ENCODE measurements around the gene TMEM187. TPM values are rescaled to one million over a fixed set of nuclear protein-coding genes. Genes with fewer than 3 reads are reported as not detected.

Gene TMEM187
- total RNA-seq, 1 donor from 2014 or later: 8.6 TPM

GRCh38 chrX:153925739-153926551 is 46.6 kb upstream of the TMEM187 start, which contains the start of gene ARHGAP4:
ARHGAP4 (minus strand) TSS chrX:153926264; CDS start chrX:153926202, 62 bp downstream.
- no peaks in the 10 kb centered on the region for H3K36me3 Mint-ChIP-seq (ENCODE audit: low read depth, unreplicated experiment)
- Histone ChIP-seq H3K27ac (ENCODE audit: low read depth, low read length) (no peak within 1 kb of the TSS), H3K9me3 (ENCODE audit: insufficient read depth, low read depth, low read length) (no peaks in the 10 kb centered on the region), H3K4me2 (ENCODE audit: low read length) (peak within 1 kb of the TSS; percentile 89), H3K79me2 (ENCODE audit: insufficient read depth, low read length) (no peaks in the 10 kb centered on the region), H2AFZ (ENCODE audit: low read depth, low read length) (no peak within 1 kb of the TSS), H3K4me1 (ENCODE audit: insufficient read depth, low read length) (peaks cover 8% of the 10 kb centered on the region), H3K9ac (ENCODE audit: low read length) (peak within 1 kb of the TSS; percentile 89), H3K36me3 (ENCODE audit: insufficient read depth, low read length) (no peaks in the 10 kb centered on the region), H3K4me3 (ENCODE audit: insufficient read depth, low read depth, low read length) (no peak within 1 kb of the TSS), H3K27me3 (ENCODE audit: insufficient read depth, low read length) (no peaks in the 10 kb centered on the region), H4K20me1 (ENCODE audit: insufficient read depth, low read length) (no peaks in the 10 kb centered on the region)
- no peaks in the 10 kb centered on the region for H3K9me3 Mint-ChIP-seq (ENCODE audit: unreplicated experiment)
- FAIRE-seq (no peak), DNase-seq (ENCODE audit: low read depth) (no peak)
- H3K27ac Mint-ChIP-seq (ENCODE audit: unreplicated experiment): peak within 1 kb of the TSS; percentile 75
- TF ChIP-seq, protein P1, sequence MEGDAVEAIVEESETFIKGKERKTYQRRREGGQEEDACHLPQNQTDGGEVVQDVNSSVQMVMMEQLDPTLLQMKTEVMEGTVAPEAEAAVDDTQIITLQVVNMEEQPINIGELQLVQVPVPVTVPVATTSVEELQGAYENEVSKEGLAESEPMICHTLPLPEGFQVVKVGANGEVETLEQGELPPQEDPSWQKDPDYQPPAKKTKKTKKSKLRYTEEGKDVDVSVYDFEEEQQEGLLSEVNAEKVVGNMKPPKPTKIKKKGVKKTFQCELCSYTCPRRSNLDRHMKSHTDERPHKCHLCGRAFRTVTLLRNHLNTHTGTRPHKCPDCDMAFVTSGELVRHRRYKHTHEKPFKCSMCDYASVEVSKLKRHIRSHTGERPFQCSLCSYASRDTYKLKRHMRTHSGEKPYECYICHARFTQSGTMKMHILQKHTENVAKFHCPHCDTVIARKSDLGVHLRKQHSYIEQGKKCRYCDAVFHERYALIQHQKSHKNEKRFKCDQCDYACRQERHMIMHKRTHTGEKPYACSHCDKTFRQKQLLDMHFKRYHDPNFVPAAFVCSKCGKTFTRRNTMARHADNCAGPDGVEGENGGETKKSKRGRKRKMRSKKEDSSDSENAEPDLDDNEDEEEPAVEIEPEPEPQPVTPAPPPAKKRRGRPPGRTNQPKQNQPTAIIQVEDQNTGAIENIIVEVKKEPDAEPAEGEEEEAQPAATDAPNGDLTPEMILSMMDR (IDR thresholded peaks at IDR 0.05; ENCODE audit: insufficient read depth, low read depth, low read length): no peak
- no peak for TF ChIP-seq EZH2 (IDR thresholded peaks at IDR 0.05; ENCODE audit: insufficient read depth, low read length)
- H3K4me1 Mint-ChIP-seq (ENCODE audit: low read depth, unreplicated experiment): no peaks in the 10 kb centered on the region
- no peak within 1 kb of the TSS for H3K4me3 Mint-ChIP-seq (ENCODE audit: unreplicated experiment)
- no peaks in the 10 kb centered on the region for H3K27me3 Mint-ChIP-seq (ENCODE audit: low read depth, unreplicated experiment)

DNA sequence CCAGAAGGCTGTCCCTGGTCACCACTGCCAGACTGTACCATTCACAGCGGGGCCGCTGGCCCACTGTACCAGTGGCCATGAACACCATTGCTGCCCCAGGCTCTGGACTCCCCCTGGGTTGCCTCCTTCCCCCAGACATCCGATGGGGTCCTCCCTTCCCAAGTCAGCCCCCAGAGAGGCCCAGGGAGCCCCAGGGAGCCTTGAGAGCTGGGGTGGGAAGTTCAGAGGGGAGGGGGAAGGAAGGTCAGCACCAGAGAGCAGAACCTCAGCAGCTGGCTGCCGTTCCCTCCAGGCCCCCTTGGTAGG is 46.0 kb upstream of the TMEM187 start:
- Mint-ChIP-seq H3K27me3 (ENCODE audit: low read depth, unreplicated experiment) (no peaks in the 10 kb centered on the region), H3K27ac (ENCODE audit: unreplicated experiment) (no peak overlapping the region), H3K9me3 (ENCODE audit: unreplicated experiment) (no peaks in the 10 kb centered on the region), H3K4me3 (ENCODE audit: unreplicated experiment) (no peak overlapping the region), H3K36me3 (ENCODE audit: low read depth, unreplicated experiment) (no peaks in the 10 kb centered on the region), H3K4me1 (ENCODE audit: low read depth, unreplicated experiment) (no peaks in the 10 kb centered on the region)
- Histone ChIP-seq H3K36me3 (ENCODE audit: insufficient read depth, low read length) (no peaks in the 10 kb centered on the region), H3K27me3 (ENCODE audit: insufficient read depth, low read length) (no peaks in the 10 kb centered on the region), H3K79me2 (ENCODE audit: insufficient read depth, low read length) (peaks cover 1% of the 10 kb centered on the region), H3K4me2 (ENCODE audit: low read length) (peak overlapping the region; percentile 89), H3K9me3 (ENCODE audit: insufficient read depth, low read depth, low read length) (no peaks in the 10 kb centered on the region), H3K9ac (ENCODE audit: low read length) (no peak overlapping the region), H3K4me3 (ENCODE audit: insufficient read depth, low read depth, low read length) (no peak overlapping the region), H3K4me1 (ENCODE audit: insufficient read depth, low read length) (peaks cover 8% of the 10 kb centered on the region), H4K20me1 (ENCODE audit: insufficient read depth, low read length) (no peaks in the 10 kb centered on the region), H3K27ac (ENCODE audit: low read depth, low read length) (no peak overlapping the region), H2AFZ (ENCODE audit: low read depth, low read length) (no peak overlapping the region)
- TF ChIP-seq, protein P1 (IDR thresholded peaks at IDR 0.05; ENCODE audit: insufficient read depth, low read depth, low read length): no peak
- no peak for TF ChIP-seq EZH2 (IDR thresholded peaks at IDR 0.05; ENCODE audit: insufficient read depth, low read length)
- FAIRE-seq (no peak), DNase-seq (ENCODE audit: low read depth) (no peak)
